Raji (cell line): ENCODE results near the gene PCNX4.

Experiments
- POLR2A ChIP-seq: IDR thresholded peaks from 2 replicates; pipeline ENCODE4 v1.6.1; 2011; ENCODE audit warnings: low read depth, low read length, control low read depth; ENCODE audit not compliant: insufficient read depth

PCNX4 gene

DNA sequence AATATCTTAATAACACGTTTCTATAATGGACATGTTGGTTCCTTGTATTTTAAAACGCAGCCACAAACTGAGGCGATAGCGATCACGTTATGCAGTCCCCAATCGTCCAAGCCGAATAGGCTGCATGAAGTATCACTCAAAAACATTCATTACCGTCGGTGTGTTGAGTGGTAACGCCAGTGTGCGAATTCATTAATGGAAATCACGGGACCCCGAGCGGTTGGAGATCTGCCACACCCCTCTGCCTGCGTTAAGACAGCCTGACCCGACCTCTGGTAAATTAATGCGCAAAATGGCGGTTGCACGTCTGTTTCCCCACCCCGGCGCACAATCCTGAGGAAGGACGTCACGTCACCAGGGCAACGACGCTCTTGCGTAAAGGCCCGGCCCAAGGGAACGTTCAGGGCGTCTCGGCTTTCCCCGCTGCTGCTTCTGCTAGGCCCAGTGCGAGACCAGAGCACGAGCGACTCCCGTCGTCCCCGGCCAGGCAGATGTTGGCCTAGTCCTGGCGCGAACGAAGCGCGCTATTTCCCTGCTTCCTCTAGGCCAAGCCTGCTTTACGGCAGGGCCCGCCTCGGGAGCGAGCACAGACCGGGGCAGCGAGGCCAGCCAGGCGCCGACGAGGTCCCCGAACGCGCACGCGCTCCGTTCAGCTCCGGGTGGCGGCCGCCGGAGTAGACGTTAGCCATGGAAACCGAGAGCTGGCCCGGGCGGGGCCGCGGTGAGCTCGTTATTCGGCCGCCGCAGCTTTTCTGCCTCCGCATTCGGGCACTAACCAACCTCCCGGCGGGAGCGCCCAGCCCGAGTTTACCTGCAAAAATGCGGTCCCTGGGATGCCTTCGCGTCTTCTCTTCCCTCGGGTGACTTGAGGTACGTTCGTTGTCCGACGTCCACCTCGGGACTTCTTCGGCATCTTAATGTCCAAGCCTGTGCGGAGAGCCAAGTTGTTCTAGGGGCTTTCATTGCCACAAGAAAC is at the start of gene PCNX4:
TSS of gene PCNX4 (plus strand) at position 374 of the 976 bp plus-strand sequence. CDS start 15,716 bp downstream, outside the sequence.
- TF ChIP-seq POLR2A, result peak; percentile 98

DNA sequence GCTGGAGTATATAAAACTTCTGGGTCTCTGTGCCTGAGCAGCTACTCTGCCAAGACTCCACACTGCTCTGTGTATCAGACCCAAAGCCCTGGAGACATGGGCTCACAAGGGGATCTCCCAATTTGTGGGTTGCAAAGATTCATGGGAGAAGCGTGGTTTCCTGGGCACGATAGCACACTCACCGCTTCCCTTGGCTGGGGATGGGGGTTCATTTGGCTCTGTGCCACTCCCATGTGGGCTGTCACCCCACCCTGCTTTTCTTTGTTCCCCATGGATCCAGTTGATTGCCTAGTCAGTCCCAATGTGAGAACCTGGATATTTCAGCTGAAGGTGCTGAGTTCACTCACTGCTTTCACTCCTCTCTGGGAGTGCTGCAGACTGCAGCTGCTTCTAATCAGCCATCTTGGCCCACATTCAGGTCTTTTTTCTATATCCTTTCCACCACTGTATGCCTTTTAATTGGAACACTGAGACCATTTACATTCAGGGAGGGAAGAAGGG is 40.0 kb upstream of the PCNX4 start:
- no peak for TF ChIP-seq POLR2A

DNA sequence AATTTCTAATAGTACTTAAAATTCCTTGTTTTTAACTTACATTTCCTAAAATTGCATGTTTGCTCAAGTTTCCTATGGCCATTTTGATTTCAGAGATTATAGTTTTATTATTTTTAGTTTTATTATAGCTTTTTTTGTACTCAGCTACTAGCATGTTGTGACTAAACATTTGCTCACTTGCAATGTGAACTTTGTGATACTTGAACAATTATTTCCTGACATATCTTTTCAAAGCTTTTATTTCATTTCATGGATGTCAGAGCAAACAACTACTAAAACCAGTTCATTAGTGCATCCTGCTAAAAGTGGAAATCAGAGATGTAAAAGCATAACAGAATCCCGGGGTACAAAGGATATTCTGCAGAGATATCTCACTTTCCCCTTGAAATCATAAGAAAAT is 33.6 kb upstream of the PCNX4 start:
- TF ChIP-seq POLR2A, result no peak

DNA sequence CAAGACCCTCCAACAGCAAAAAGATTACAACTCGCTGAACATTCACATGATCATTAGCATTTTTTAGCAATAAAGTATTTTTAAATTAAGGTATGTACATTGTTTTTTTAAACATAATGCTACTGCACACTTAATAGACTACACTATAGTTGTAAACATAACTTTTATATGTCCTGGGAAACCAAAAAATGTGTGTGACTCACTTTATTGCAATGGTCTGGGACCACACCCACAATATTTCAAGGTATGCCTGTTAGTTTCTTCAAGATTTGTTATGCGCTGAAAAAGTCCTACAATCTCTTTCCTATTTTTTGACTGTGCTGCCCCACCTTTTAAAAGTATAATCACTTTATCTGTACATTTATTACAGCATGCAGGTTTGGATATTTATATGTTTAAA is 30.4 kb upstream of the PCNX4 start:
- no peak for TF ChIP-seq POLR2A

GRCh38 chr14:60064491-60065072 is 27.1 kb upstream of the PCNX4 start:
- TF ChIP-seq POLR2A, result no peak

DNA sequence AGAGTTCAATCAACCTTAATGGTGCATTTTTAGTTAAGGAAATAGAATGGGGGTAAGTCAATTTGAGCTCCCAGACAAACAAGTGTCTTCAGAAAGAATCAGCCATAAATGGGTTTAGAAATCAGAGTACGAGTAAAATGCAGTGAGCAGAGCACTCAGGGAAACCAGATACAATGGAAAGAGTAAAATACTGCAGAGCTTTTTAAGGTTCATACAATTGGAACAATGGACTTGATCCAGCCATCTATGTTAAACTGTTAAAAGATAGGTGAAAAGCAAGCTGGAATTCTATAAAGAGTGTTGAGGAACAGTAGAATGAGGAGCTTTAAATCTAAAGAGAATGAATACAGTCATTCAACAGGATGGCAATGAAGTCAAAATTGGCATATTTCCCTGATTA is 23.8 kb upstream of the PCNX4 start:
- TF ChIP-seq POLR2A, result no peak

DNA sequence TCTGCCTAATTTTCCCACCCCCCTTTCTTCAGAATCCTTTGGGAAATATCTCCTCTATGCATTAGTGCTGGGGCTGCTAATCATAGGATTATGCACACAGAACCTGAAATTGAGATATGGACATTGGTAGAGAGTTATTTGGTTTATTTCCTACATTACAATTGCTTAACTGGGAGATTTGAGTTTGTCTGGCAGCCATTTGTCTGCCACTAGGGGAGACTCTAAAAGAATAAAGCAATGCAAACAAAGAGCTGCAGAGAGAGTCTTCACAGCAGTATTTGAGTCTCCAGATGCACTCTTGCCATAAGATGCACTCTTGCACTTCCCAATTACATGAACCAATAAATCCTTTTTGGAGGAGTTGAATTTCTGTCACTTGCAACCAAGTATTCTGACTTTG is 12.0 kb upstream of the PCNX4 start:
- no peak for TF ChIP-seq POLR2A

DNA sequence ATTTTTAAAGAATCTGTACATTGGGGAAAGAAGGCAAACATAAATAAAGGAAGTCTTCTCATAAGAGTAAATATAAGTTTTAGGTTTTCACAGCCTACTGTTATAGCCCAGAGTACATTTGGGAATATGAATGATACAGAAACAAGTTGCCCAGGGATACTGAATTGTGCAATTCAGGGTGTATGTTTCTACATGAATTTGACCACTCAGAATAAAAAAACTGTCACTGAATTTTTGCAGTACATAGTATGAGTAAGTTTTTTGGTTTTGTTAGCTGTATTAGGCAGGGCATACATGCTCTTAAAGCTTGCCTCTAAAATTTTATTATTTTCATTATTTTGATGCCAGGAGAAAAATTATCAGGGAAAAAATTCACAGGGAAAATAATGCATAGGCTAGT is 6.6 kb upstream of the PCNX4 start:
- TF ChIP-seq POLR2A, result no peak

- TF ChIP-seq POLR2A, result no peak
Measured at GRCh38 chr14:60085693-60086092, 6.0 kb upstream of the PCNX4 start.

GRCh38 chr14:60087668-60088067 is 4.1 kb upstream of the PCNX4 start:
- TF ChIP-seq POLR2A, result no peak

DNA sequence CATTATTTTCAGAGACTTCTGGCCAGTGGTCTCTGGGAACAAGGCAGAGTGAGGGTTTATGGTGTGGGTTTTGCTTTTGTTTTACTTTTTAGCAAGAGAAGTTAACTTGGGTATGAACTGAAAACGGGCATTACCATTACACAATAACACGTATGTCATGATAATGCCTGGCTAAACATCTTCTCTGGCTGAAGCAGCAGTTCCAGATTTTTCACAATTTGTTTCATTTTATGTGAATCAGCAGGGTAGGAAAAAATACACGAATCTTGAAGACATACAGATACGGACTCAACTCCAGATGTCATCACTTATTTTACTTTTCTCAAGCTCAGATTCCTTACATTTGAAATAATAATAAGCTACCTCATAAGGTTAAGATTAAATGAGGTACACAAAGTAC is 2.5 kb upstream of the PCNX4 start:
- no peak for TF ChIP-seq POLR2A

- TF ChIP-seq POLR2A, result no peak
Measured at GRCh38 chr14:60090864-60091519, 731 bp upstream of the PCNX4 start.

DNA sequence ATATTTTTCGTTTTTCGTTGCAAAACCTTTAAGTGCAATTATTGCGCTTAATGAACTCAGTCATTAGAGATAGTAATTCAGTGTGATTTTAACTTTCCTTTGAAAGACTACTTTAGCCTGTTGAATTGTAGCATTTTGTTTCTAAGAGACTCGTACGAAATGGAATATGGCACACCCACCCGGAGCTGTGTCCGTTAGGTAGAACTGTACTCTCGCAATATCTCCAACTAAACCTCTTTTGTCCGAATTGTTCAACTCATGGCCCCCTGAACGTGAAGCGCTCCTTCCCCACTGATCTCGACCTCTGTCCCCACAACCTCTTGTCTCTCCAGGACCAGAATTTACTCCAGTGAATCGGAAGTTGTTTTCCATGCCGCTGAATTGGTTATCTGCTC is 800 bp downstream of the PCNX4 start:
- TF ChIP-seq POLR2A, result no peak

GRCh38 chr14:60093080-60093479 is 1.4 kb downstream of the PCNX4 start:
- TF ChIP-seq POLR2A, result no peak

- TF ChIP-seq POLR2A, result no peak
Measured at GRCh38 chr14:60093606-60094005, 1.9 kb downstream of the PCNX4 start.
